DND-41 (cell line): ENCODE results near the gene CENPC.

Experiments
- ATAC-seq: fragments of 200-7000 bp; cut with Tn5 transposase; 3 replicates; pipeline ENCODE4 v1.9.1; 2021; ENCODE audit warnings: low read depth; ENCODE audit not compliant: insufficient read depth
- DNase-seq: peaks from one replicate; pipeline ENCODE4 v3.0.0-alpha.2; 2020
- H2AFZ ChIP-seq: 2 replicates; pipeline ENCODE4 v1.6.0; 2012; ENCODE audit warnings: low read depth, low read length
- H3K27ac ChIP-seq: 2 replicates; pipeline ENCODE4 v1.5.1; 2012; ENCODE audit warnings: low read length, inconsistent platforms
- H3K27me3 ChIP-seq: fragments of 200-600 bp; sonication (generic); 2 replicates; pipeline ENCODE4 v1.6.0; 2012; ENCODE audit warnings: low read length, mild to moderate bottlenecking, inconsistent platforms; ENCODE audit not compliant: insufficient read depth, poor library complexity
- H3K36me3 ChIP-seq: 2 replicates; pipeline ENCODE4 v1.5.1; 2012; ENCODE audit warnings: low read length, inconsistent platforms; ENCODE audit not compliant: insufficient read depth
- H3K4me1 ChIP-seq: 2 replicates; pipeline ENCODE4 v1.5.1; 2012; ENCODE audit warnings: mild to moderate bottlenecking, low read length; ENCODE audit not compliant: insufficient read depth
- H3K4me2 ChIP-seq: 2 replicates; pipeline ENCODE4 v1.6.0; 2012; ENCODE audit warnings: mild to moderate bottlenecking, moderate library complexity, low read length, inconsistent platforms; ENCODE audit not compliant: insufficient read depth
- H3K4me3 ChIP-seq, 2 experiments: fragments of 200-600 bp in 1 of 2; shearing (Covaris generic) in 1 of 2; 2 replicates each; pipeline ENCODE4 v1.5.1; 2012 to 2016; ENCODE audit warnings: inconsistent platforms in 2 of 2, low read length in 2 of 2, mild to moderate bottlenecking in 2 of 2, low read depth in 1 of 2, moderate library complexity in 1 of 2
- H3K79me2 ChIP-seq: 2 replicates; pipeline ENCODE4 v1.6.0; 2012; ENCODE audit warnings: low read length, inconsistent platforms; ENCODE audit not compliant: insufficient read depth
- H3K9ac ChIP-seq: 2 replicates; pipeline ENCODE4 v1.6.0; 2012; ENCODE audit warnings: low read depth, mild to moderate bottlenecking, inconsistent platforms, low read length, moderate library complexity
- H3K9me3 ChIP-seq: 2 replicates; pipeline ENCODE4 v1.5.1; 2012; ENCODE audit warnings: low read length, moderate library complexity, mild to moderate bottlenecking, inconsistent platforms; ENCODE audit not compliant: insufficient read depth, severe bottlenecking
- H4K20me1 ChIP-seq: 2 replicates; pipeline ENCODE4 v1.6.0; 2012; ENCODE audit warnings: low read length; ENCODE audit not compliant: insufficient read depth
- CTCF ChIP-seq: IDR thresholded peaks from 2 replicates; pipeline ENCODE4 v1.5.1; 2012; ENCODE audit warnings: borderline replicate concordance, low read length, moderate library complexity, mild to moderate bottlenecking; ENCODE audit not compliant: poor library complexity, severe bottlenecking; ENCODE audit errors: extremely low read depth
- EZH2 ChIP-seq: IDR thresholded peaks from 3 replicates; pipeline ENCODE4 v1.6.1; 2012; ENCODE audit warnings: borderline replicate concordance, low read depth, mild to moderate bottlenecking, moderate library complexity, low read length, inconsistent platforms; ENCODE audit not compliant: severe bottlenecking

The CENPC gene

GRCh38 chr4:67483868-67484602, 61.3 kb downstream of the CENPC start:
- Histone ChIP-seq H3K27ac (no peak overlapping the region; the same call in 1 of the 2 replicates), H3K79me2 (peaks cover 46% of the 10 kb centered on the region), H3K9ac (no peak overlapping the region), H3K9me3 (peaks cover 3% of the 10 kb centered on the region), H2AFZ (no peak overlapping the region), H3K36me3 (peaks cover 90% of the 10 kb centered on the region), H3K4me3 (no peak overlapping the region), H3K4me1 (no peaks in the 10 kb centered on the region), H3K4me2 (no peak overlapping the region), H4K20me1 (no peaks in the 10 kb centered on the region), H3K27me3 (no peaks in the 10 kb centered on the region)
- ATAC-seq (no peak), DNase-seq (no peak)
- TF ChIP-seq EZH2 = no peak

DNA sequence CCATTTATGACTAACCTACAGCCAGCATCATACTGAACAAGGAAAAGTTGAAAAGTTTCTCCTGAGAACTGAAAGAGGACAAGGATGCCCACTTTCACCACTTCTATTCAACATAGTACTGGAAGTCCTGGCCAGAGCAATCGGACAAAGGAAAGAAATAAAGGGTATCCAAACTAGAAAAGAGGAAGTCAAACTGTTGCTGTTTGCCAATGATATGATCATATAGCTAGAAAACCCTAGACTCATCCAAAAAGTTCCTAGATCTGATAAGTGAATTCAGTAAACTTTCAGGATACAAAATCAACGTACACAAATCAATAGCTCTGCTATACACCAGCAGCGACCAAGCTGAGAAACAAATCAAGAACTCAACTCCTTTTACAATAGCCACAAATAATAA, 64.5 kb downstream of the CENPC start:
- H3K79me2 ChIP-seq = peaks cover 66% of the 10 kb centered on the region
- no peak for TF ChIP-seq EZH2
- TF ChIP-seq CTCF = no peak
- no peak overlapping the region for H3K4me2 ChIP-seq
- no peak overlapping the region for H3K9ac ChIP-seq
- no peak overlapping the region for H2AFZ ChIP-seq
- ATAC-seq (no peak), DNase-seq (no peak)
- no peaks in the 10 kb centered on the region for H3K27me3 ChIP-seq
- peaks cover 92% of the 10 kb centered on the region for H3K36me3 ChIP-seq
- peaks cover 3% of the 10 kb centered on the region for H3K9me3 ChIP-seq
- H3K27ac ChIP-seq = no peak overlapping the region
- H4K20me1 ChIP-seq = peaks cover 9% of the 10 kb centered on the region; the same call in 1 of the 2 replicates
- H3K4me3 ChIP-seq = no peak overlapping the region
- H3K4me1 ChIP-seq = no peaks in the 10 kb centered on the region

DNA sequence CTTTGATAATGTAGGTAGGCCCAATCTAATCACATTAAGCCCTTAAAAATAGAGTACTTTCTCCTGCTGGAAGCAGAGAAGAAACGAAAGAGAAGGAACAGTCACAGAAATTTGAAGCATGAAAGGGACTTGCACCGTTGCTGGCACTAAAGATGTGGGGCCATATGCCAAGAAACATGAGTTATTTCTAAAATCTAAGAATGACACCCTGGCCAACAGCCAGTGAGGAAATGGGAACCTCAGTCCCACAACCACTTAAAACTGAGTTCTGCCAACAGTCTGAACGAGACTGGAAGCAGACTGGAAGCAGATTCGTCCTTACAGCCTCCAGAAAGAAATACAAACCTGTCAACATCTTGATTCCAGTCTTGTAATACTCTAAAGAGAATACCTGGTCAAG, 70.1 kb downstream of the CENPC start:
- H2AFZ ChIP-seq = no peak overlapping the region
- no peak overlapping the region for H3K27ac ChIP-seq
- TF ChIP-seq EZH2 = no peak
- TF ChIP-seq CTCF = no peak
- H3K4me3 ChIP-seq = no peak overlapping the region
- no peaks in the 10 kb centered on the region for H3K9me3 ChIP-seq
- ATAC-seq = no peak
- H3K4me2 ChIP-seq = no peak overlapping the region
- H4K20me1 ChIP-seq = peaks cover 9% of the 10 kb centered on the region; the same call in 1 of the 2 replicates
- no peak overlapping the region for H3K9ac ChIP-seq
- H3K4me1 ChIP-seq = no peaks in the 10 kb centered on the region
- no peak for DNase-seq
- H3K36me3 ChIP-seq = peaks cover 87% of the 10 kb centered on the region
- peaks cover 29% of the 10 kb centered on the region for H3K79me2 ChIP-seq
- H3K27me3 ChIP-seq = no peaks in the 10 kb centered on the region

DNA sequence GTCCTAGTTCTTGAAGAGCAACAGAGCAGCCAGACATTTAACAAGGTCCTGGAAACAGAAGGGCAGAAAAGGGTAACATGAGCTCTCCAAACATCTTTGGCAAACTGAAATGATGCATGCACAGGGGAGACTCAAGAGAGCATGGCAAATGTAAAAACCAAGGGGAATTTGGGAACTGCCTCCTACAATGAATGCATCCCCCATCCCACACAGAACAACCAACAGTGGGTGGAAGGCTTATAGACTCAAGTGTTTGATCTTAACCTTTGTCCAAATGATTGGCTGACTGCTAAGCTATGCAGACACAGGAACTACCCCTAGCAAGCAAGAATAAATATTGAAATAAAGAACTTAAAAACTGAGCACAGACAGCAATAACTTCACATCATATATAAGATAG, 74.4 kb downstream of the CENPC start:
- Histone ChIP-seq H4K20me1 (no peaks in the 10 kb centered on the region), H3K4me2 (no peak overlapping the region), H3K27ac (no peak overlapping the region), H3K9me3 (no peaks in the 10 kb centered on the region), H3K9ac (no peak overlapping the region), H3K4me3 (no peak overlapping the region), H2AFZ (no peak overlapping the region), H3K36me3 (peaks cover 79% of the 10 kb centered on the region), H3K4me1 (no peaks in the 10 kb centered on the region), H3K27me3 (no peaks in the 10 kb centered on the region), H3K79me2 (no peaks in the 10 kb centered on the region)
- TF ChIP-seq CTCF = no peak
- no peak for TF ChIP-seq EZH2
- ATAC-seq (no peak), DNase-seq (no peak)
